Activated CD4-positive, CD25-positive, alpha-beta regulatory T cell treated with anti-CD3 and anti-CD28 coated beads, Interleukin-2, amount 50 U/mL, for 72 hours (primary cell): ENCODE data around the gene PNKP.

Source experiments
- DNase-seq: peaks from one replicate; pipeline ENCODE4 v3.0.0; 2021

Gene PNKP

DNA sequence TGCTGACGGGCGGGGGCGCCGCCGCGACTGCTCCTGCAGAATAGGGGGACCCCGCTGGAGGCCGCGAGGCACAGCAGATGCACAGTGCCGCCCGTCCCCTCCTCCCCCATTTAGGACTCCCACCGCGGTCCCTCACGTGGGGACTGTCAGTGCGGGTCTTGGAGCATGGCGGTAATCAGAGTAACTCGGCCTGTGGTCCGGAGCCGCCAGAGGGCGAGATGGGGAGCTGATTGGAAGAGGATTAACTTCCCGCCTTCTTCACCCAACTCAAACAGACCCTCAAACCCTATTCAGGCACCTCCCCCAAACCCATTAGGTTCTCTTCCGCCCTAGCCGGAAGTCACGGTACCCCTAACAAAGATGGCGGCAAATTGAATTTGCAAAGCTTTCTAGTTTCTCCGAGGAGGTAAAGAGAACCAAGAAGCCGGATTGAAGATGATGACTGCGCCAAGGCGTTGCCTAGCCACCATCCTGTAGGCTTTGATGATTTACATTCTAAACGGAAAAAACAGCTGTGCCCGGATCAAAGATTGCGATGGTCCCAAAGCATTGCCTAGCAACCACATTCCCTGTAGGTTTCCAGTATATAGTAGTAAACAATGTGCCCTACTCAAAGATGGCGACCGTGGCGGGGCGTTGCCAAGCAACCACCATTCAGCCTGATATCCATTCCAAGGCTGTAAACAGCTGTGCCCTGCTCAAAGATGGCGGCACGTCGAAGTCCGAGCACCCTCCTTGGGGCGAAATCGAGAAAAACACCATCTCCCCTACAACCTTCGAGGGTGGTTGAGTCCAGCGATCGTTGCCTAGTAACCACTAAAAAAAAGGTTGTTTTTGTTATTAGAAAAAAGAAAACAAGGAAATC is 54.1 kb downstream of the PNKP start, which contains the start of gene FUZ:
TSS of gene FUZ (minus strand) at position 296 of the 865 bp plus-strand sequence. CDS start at position 110, 186 bp downstream.
- peak; percentile 87 for DNase-seq

DNA sequence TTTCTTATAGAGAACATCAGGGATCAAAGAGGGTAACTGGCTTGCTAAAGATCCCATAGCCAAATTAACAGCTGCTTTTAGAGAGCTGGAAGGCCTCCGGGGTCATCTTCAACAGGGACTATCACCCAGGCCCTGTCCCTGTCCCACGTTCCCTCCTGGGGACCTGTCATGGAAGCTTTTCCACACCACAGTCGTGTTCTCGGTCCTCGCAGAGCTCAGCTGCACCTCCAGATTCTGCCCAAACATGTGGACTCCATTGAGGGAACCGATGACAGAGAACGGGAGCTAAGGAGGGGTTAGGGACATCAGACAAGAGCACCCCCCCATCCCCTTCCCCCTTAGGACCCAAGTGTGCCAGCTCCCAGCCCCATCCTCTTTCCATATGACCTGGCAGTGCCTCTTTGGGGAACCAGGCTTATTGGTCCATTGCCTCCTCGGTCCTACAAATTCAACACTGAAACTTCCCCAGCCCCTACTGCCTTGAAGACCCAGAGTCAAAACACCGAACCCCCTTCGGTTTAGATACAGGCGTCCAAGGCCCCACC is 54.9 kb downstream of the PNKP start:
- DNase-seq: no peak

DNA sequence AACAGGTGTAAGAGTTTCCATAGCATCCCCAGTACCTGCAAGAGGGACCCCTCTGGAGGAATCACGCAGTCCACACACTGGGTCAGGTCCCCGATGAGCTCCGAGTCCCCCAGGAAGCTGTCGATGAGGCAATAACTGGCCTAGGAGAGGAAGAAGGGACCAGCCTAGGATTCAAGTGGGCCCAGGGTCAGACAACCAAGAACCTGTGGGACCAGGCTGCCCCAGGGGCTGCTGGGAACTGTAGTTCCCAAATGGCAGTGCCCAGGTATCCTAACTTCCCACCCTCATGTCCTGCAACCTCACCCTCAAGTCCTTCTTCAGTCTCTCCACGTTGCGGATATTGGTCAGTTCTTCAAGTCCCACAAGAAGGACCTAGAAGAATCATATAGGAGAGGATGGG is 56.0 kb downstream of the PNKP start:
- DNase-seq: no peak
